AG09309 (cell line): ENCODE measurements around the gene FARS2.

Experiments
- DNase-seq: peaks from one replicate; pipeline ENCODE4 v3.0.0-alpha.2; 2010; ENCODE audit warnings: low read depth
- H3K4me3 ChIP-seq: 2 replicates; pipeline ENCODE4 v1.5.1; 2011; ENCODE audit warnings: mild to moderate bottlenecking, low read depth, low read length, moderate library complexity; ENCODE audit not compliant: control insufficient read depth
- CTCF ChIP-seq: IDR thresholded peaks from 2 replicates; pipeline ENCODE4 v1.5.1; 2011; ENCODE audit warnings: mild to moderate bottlenecking, low read depth, low read length, inconsistent platforms; ENCODE audit not compliant: insufficient read depth, control insufficient read depth; ENCODE audit errors: missing control alignments

Gene FARS2

GRCh38 chr6:5617179-5617578, 355.9 kb downstream of the FARS2 start:
- no peak for DNase-seq
- no peak for TF ChIP-seq CTCF
- H3K4me3 ChIP-seq = no peak overlapping the region

- H3K4me3 ChIP-seq = no peak overlapping the region
- no peak for DNase-seq
- no peak for TF ChIP-seq CTCF
Observed at GRCh38 chr6:5619249-5619648, 357.9 kb downstream of the FARS2 start.

GRCh38 chr6:5622276-5623005, 361.1 kb downstream of the FARS2 start:
- TF ChIP-seq CTCF = no peak
- DNase-seq = no peak
- no peak overlapping the region for H3K4me3 ChIP-seq

GRCh38 chr6:5623769-5624168, 362.5 kb downstream of the FARS2 start:
- no peak overlapping the region for H3K4me3 ChIP-seq
- DNase-seq = no peak
- no peak for TF ChIP-seq CTCF

GRCh38 chr6:5624256-5624655, 362.9 kb downstream of the FARS2 start:
- no peak overlapping the region for H3K4me3 ChIP-seq
- DNase-seq = no peak
- no peak for TF ChIP-seq CTCF

GRCh38 chr6:5626727-5627426, 365.6 kb downstream of the FARS2 start:
- TF ChIP-seq CTCF = no peak
- H3K4me3 ChIP-seq = no peak overlapping the region
- no peak for DNase-seq

GRCh38 chr6:5630636-5631035, 369.3 kb downstream of the FARS2 start:
- no peak for DNase-seq
- H3K4me3 ChIP-seq = no peak overlapping the region
- no peak for TF ChIP-seq CTCF
